ENCODE data around the gene DEGS1. TPM values are rescaled to one million over a fixed set of nuclear protein-coding genes. Genes with fewer than 3 reads are reported as not detected.

DEGS1 gene
- total RNA-seq, 1 donor from 2014 or later, result 72.0 TPM

GRCh38 chr1:224149709-224150108 lies 33.3 kb upstream of the DEGS1 start:
- intact Hi-C loops (cut with DNase I), result no loop called here
- Histone ChIP-seq H3K9me3 (no peaks in the 10 kb centered on the region), H3K27me3 (ENCODE audit: low read depth) (no peaks in the 10 kb centered on the region), H3K4me3 (no peak overlapping the region), H3K27ac (no peak overlapping the region), H3K36me3 (peaks cover 32% of the 10 kb centered on the region), H3K4me1 (no peaks in the 10 kb centered on the region)
- no peak for ATAC-seq
- DNase-seq, result no peak
- TF ChIP-seq CTCF (IDR thresholded peaks at IDR 0.05), result no peak

GRCh38 chr1:224151117-224151516 lies 31.9 kb upstream of the DEGS1 start:
- DNase-seq (no peak), ATAC-seq (no peak)
- H3K4me3 ChIP-seq, result no peak overlapping the region
- peaks cover 41% of the 10 kb centered on the region for H3K36me3 ChIP-seq
- intact Hi-C loops (cut with DNase I), result no loop called here
- no peaks in the 10 kb centered on the region for H3K9me3 ChIP-seq
- H3K4me1 ChIP-seq, result no peaks in the 10 kb centered on the region
- no peak overlapping the region for H3K27ac ChIP-seq
- H3K27me3 ChIP-seq (ENCODE audit: low read depth), result no peaks in the 10 kb centered on the region
- TF ChIP-seq CTCF (IDR thresholded peaks at IDR 0.05), result no peak

- no peaks in the 10 kb centered on the region for H3K27me3 ChIP-seq (ENCODE audit: low read depth)
- no peaks in the 10 kb centered on the region for H3K9me3 ChIP-seq
- no peak overlapping the region for H3K27ac ChIP-seq
- intact Hi-C loops (cut with DNase I), result no loop called here
- no peak for DNase-seq
- no peaks in the 10 kb centered on the region for H3K4me1 ChIP-seq
- ATAC-seq, result no peak
- peaks cover 73% of the 10 kb centered on the region for H3K36me3 ChIP-seq
- H3K4me3 ChIP-seq, result no peak overlapping the region
- TF ChIP-seq CTCF (IDR thresholded peaks at IDR 0.05), result no peak
Measured at GRCh38 chr1:224157316-224157715, 25.7 kb upstream of the DEGS1 start.

GRCh38 chr1:224159541-224159940 lies 23.5 kb upstream of the DEGS1 start:
- peaks cover 60% of the 10 kb centered on the region for H3K36me3 ChIP-seq
- no peak for DNase-seq
- no peak overlapping the region for H3K27ac ChIP-seq
- ATAC-seq, result no peak
- no peak overlapping the region for H3K4me3 ChIP-seq
- no peaks in the 10 kb centered on the region for H3K9me3 ChIP-seq
- no peaks in the 10 kb centered on the region for H3K4me1 ChIP-seq
- intact Hi-C loops (cut with DNase I), result no loop called here
- TF ChIP-seq CTCF (IDR thresholded peaks at IDR 0.05), result no peak
- no peaks in the 10 kb centered on the region for H3K27me3 ChIP-seq (ENCODE audit: low read depth)

- peaks cover 56% of the 10 kb centered on the region for H3K36me3 ChIP-seq
- H3K4me1 ChIP-seq, result no peaks in the 10 kb centered on the region
- H3K4me3 ChIP-seq, result no peak overlapping the region
- no peak for TF ChIP-seq CTCF (IDR thresholded peaks at IDR 0.05)
- intact Hi-C loops (cut with DNase I), result no loop called here
- H3K27me3 ChIP-seq (ENCODE audit: low read depth), result no peaks in the 10 kb centered on the region
- H3K27ac ChIP-seq, result no peak overlapping the region
- H3K9me3 ChIP-seq, result no peaks in the 10 kb centered on the region
- no peak for DNase-seq
- ATAC-seq, result no peak
Measured at GRCh38 chr1:224160171-224160682, 22.8 kb upstream of the DEGS1 start.

- Histone ChIP-seq H3K27ac (no peak overlapping the region), H3K9me3 (no peaks in the 10 kb centered on the region), H3K4me3 (no peak overlapping the region), H3K36me3 (peaks cover 35% of the 10 kb centered on the region), H3K27me3 (ENCODE audit: low read depth) (no peaks in the 10 kb centered on the region), H3K4me1 (no peaks in the 10 kb centered on the region)
- DNase-seq, result no peak
- intact Hi-C loops (cut with DNase I), result no loop called here
- no peak for TF ChIP-seq CTCF (IDR thresholded peaks at IDR 0.05)
- ATAC-seq, result no peak
Measured at GRCh38 chr1:224162768-224163167, 20.3 kb upstream of the DEGS1 start.

Data from lower lobe of right lung (tissue), 2 donors.